Activated CD4-positive, CD25-positive, alpha-beta regulatory T cell (primary cell): ENCODE results near the gene MRNIP.

Experiments used
- DNase-seq, 4 experiments: peaks; one replicate each; lab custom pipeline; 2025; lab: John Stamatoyannopoulos, UW

The MRNIP gene

GRCh38 chr5:179887802-179888201 lies 29.2 kb upstream of the MRNIP start:
- DNase-seq = no peak

- no peak for DNase-seq
These were observed 28.5 kb upstream of the MRNIP start for GRCh38 chr5:179887095-179887494.

GRCh38 chr5:179886190-179886911 lies 27.7 kb upstream of the MRNIP start:
- no peak for DNase-seq

GRCh38 chr5:179885491-179886090 lies 27.0 kb upstream of the MRNIP start:
- no peak for DNase-seq

GRCh38 chr5:179883163-179883562 lies 24.5 kb upstream of the MRNIP start:
- DNase-seq = no peak

- DNase-seq = no peak
These were observed 23.7 kb upstream of the MRNIP start for GRCh38 chr5:179882338-179882737.

- no peak for DNase-seq
These were observed 22.4 kb upstream of the MRNIP start for GRCh38 chr5:179880848-179881590.

- no peak for DNase-seq
These were observed 21.5 kb upstream of the MRNIP start for GRCh38 chr5:179880066-179880650.

- no peak for DNase-seq
These were observed 21.0 kb upstream of the MRNIP start for GRCh38 chr5:179879690-179880010.

GRCh38 chr5:179879003-179879689 lies 20.5 kb upstream of the MRNIP start:
- DNase-seq = no peak

- no peak for DNase-seq
These were observed 19.8 kb upstream of the MRNIP start for GRCh38 chr5:179878222-179879002.

GRCh38 chr5:179876610-179876952 lies 18.0 kb upstream of the MRNIP start:
- DNase-seq = no peak

GRCh38 chr5:179875741-179876609 lies 17.4 kb upstream of the MRNIP start:
- no peak for DNase-seq

GRCh38 chr5:179874536-179875292 lies 16.1 kb upstream of the MRNIP start:
- DNase-seq = no peak

GRCh38 chr5:179874136-179874535 lies 15.5 kb upstream of the MRNIP start:
- DNase-seq = no peak

GRCh38 chr5:179873588-179874110 lies 15.0 kb upstream of the MRNIP start:
- no peak for DNase-seq

- DNase-seq = no peak
These were observed 14.4 kb upstream of the MRNIP start for GRCh38 chr5:179872828-179873575.

GRCh38 chr5:179872055-179872827 lies 13.6 kb upstream of the MRNIP start:
- no peak for DNase-seq
